Body of pancreas (tissue), 4 donors: ENCODE results near the gene LRP1.

Experiments
- CTCF ChIP-seq, 7 experiments: fragments of 450-650 bp in 4 of 7; fragments of 200-600 bp in 3 of 7; sonication (generic) in 3 of 7; IDR thresholded peaks; one replicate each; pipeline ENCODE4 v1.5.1; 2016 to 2019; ENCODE audit warnings: antibody characterized with exemption in 7 of 7
- POLR2A ChIP-seq, 3 donors: fragments of 450-650 bp; IDR thresholded peaks; one replicate each; pipeline ENCODE4 v1.6.1; 2016; ENCODE audit warnings: antibody characterized with exemption in 3 of 3, mild to moderate bottlenecking in 2 of 3

GRCh38 chr12:57229046-57229633, 100.9 kb downstream of the LRP1 start:
- TF ChIP-seq CTCF (IDR thresholded peaks at IDR 0.05): peak in 2 of 7 experiments; percentile 9 to 26
- no peak for TF ChIP-seq POLR2A (IDR thresholded peaks at IDR 0.05)
